Liver (tissue), 9 donors: ENCODE measurements around the gene DNASE2. TPM values are rescaled to one million over a fixed set of nuclear protein-coding genes. Genes with fewer than 3 reads are reported as not detected.
A peak's percentile ranks its signal among the peaks of the same experiment; 100 is the strongest.

Source experiments
- DNase-seq: peaks from one replicate; pipeline ENCODE4 v3.0.0-alpha.2; 2017; ENCODE audit warnings: low spot score
- H3K27ac ChIP-seq, 2 donors: one replicate each; pipeline ENCODE4 v1.7.0; 2013; ENCODE audit warnings: inconsistent platforms in 2 of 2, low read length in 2 of 2, control low read depth in 1 of 2, low read depth in 1 of 2, mild to moderate bottlenecking in 1 of 2
- H3K27me3 ChIP-seq, 4 donors: one replicate each; pipeline versions ENCODE4 v1.6.1 to v1.7.0; 2013; ENCODE audit warnings: low read length in 3 of 4, inconsistent platforms in 1 of 4, mild to moderate bottlenecking in 1 of 4, moderate library complexity in 1 of 4; ENCODE audit not compliant: control insufficient read depth in 4 of 4, insufficient read depth in 4 of 4
- H3K36me3 ChIP-seq, 4 donors: one replicate each; pipeline versions ENCODE4 v1.6.1 to v1.7.0; 2013; ENCODE audit warnings: low read length in 3 of 4, mild to moderate bottlenecking in 3 of 4, low read depth in 1 of 4, moderate library complexity in 1 of 4; ENCODE audit not compliant: control insufficient read depth in 4 of 4, insufficient read depth in 3 of 4
- H3K4me1 ChIP-seq, 4 donors: one replicate each; pipeline versions ENCODE4 v1.6.1 to v1.7.0; 2013; ENCODE audit warnings: low read length in 3 of 4, mild to moderate bottlenecking in 3 of 4, moderate library complexity in 1 of 4; ENCODE audit not compliant: control insufficient read depth in 4 of 4, insufficient read depth in 4 of 4
- H3K4me3 ChIP-seq, 3 donors: one replicate each; pipeline versions ENCODE4 v1.6.1 to v1.7.0; 2013; ENCODE audit warnings: low read length in 3 of 3, control low read depth in 1 of 3, low read depth in 1 of 3, mild to moderate bottlenecking in 1 of 3
- H3K9ac ChIP-seq, 2 donors: one replicate each; pipeline ENCODE4 v1.7.0; 2013; ENCODE audit warnings: low read length in 2 of 2, mild to moderate bottlenecking in 2 of 2, moderate library complexity in 2 of 2, control low read depth in 1 of 2, low read depth in 1 of 2
- H3K9me3 ChIP-seq, 4 donors: one replicate each; pipeline versions ENCODE4 v1.6.1 to v1.7.0; 2013; ENCODE audit warnings: low read length in 3 of 4; ENCODE audit not compliant: control insufficient read depth in 4 of 4
- ATF3 ChIP-seq: IDR thresholded peaks from 2 replicates; pipeline ENCODE4 v1.6.1; 2016; ENCODE audit warnings: antibody characterized with exemption
- CTCF ChIP-seq: fragments of 150-350 bp; IDR thresholded peaks from 2 replicates; pipeline ENCODE4 v1.5.1; 2017; ENCODE audit warnings: improper control_type of control experiment, low read depth, low read length; ENCODE audit not compliant: missing input control
- FOXA1 ChIP-seq: IDR thresholded peaks from 2 replicates; pipeline ENCODE4 v1.6.1; 2016; ENCODE audit warnings: antibody characterized with exemption
- FOXA2 ChIP-seq: IDR thresholded peaks from 2 replicates; pipeline ENCODE4 v1.6.1; 2016; ENCODE audit warnings: antibody characterized with exemption
- GABPA ChIP-seq, 2 donors: IDR thresholded peaks in 1 of 2; conservative IDR thresholded peaks in 1 of 2; 2 replicates each; pipeline ENCODE4 v1.6.1; 2016; ENCODE audit warnings: antibody characterized with exemption in 2 of 2, mild to moderate bottlenecking in 1 of 2, moderate library complexity in 1 of 2
- HNF4A ChIP-seq, 2 donors: conservative IDR thresholded peaks; 2 replicates each; pipeline ENCODE4 v1.6.1; 2016; ENCODE audit warnings: antibody characterized with exemption in 2 of 2, mild to moderate bottlenecking in 2 of 2
- JUND ChIP-seq, 2 donors: IDR thresholded peaks; 2 replicates each; pipeline ENCODE4 v1.6.1; 2016; ENCODE audit warnings: antibody characterized with exemption in 2 of 2
- RAD21 ChIP-seq, 2 donors: IDR thresholded peaks; 2 replicates each; pipeline ENCODE4 v1.6.1; 2016; ENCODE audit warnings: antibody characterized with exemption in 2 of 2, mild to moderate bottlenecking in 2 of 2
- REST ChIP-seq: IDR thresholded peaks from 2 replicates; pipeline ENCODE4 v1.6.1; 2016; ENCODE audit warnings: antibody characterized with exemption, mild to moderate bottlenecking
- RXRA ChIP-seq, 2 donors: IDR thresholded peaks; 2 replicates each; pipeline ENCODE4 v1.6.1; 2017 to 2018; ENCODE audit warnings: antibody characterized with exemption in 2 of 2, mild to moderate bottlenecking in 1 of 2
- YY1 ChIP-seq: IDR thresholded peaks from 2 replicates; pipeline ENCODE4 v1.6.1; 2016; ENCODE audit warnings: antibody characterized with exemption, mild to moderate bottlenecking
- WGBS: extraction: QIAGEN DNeasy Blood & Tissue Kit; methylation state at CpG from one replicate; pipeline ENCODE4 v1.1.7; 2013; 5-methylcytosine and 5-hydroxymethylcytosine counted together
- polyA plus RNA-seq, 2 donors: library from polyadenylated mRNA; stranded (reverse) in 1 of 2; unstranded in 1 of 2; fragments of 200-250 nt in 1 of 2; fragments of >200 nt in 1 of 2; fragmentation: Nextera tagmentation in 1 of 2; extraction: Ambion mirVana in 1 of 2; gene quantifications; one replicate each; pipeline versions ENCODE4 v1.2.1 to v1.2.3, GENCODE V29; 2013 to 2015
- total RNA-seq, 2 donors: library from RNA; depleted of rRNA; stranded (reverse); fragments of >200 nt; gene quantifications; one replicate each; pipeline ENCODE4 v1.2.3, GENCODE V29; 2014
- donor health status: healthy.
- donor health status: healthy.
- donor health status: healthy.
- donor health status: healthy.
- donor health status: healthy.

DNASE2 gene
- total and polyA plus RNA-seq, 4 donors: 11.3 to 18.4 (median 12.8) TPM

GRCh38 chr19:12884926-12885748, 3.9 kb upstream of the DNASE2 start:
- DNase-seq: peak; percentile 85
- 6% methylated on average over 73 of the region's 73 CpGs for WGBS
- Histone ChIP-seq H3K36me3 (no peaks in the 10 kb centered on the region), H3K4me3 (peak overlapping the region in 1 of 3 donors; percentile 46), H3K9me3 (peaks cover 5 to 21% (median 12%) of the 10 kb centered on the region in 4 donors), H3K27ac (no peak overlapping the region), H3K27me3 (peaks cover 0 to 6% (median 0%) of the 10 kb centered on the region in 4 donors), H3K4me1 (peaks cover 2 to 22% (median 9%) of the 10 kb centered on the region in 4 donors), H3K9ac (no peak overlapping the region)
- TF ChIP-seq JUND (IDR thresholded peaks at IDR 0.05): no peak
- TF ChIP-seq RAD21 (IDR thresholded peaks at IDR 0.05): peak; percentile 42 to 66
- TF ChIP-seq REST: no peak
- no peak for TF ChIP-seq GABPA (IDR thresholded peaks at IDR 0.05 in 1 of 2, conservative IDR thresholded peaks at IDR 0.05 in 1 of 2)
- peak; percentile 32 for TF ChIP-seq CTCF

- WGBS: 69% methylated on average over 12 of the region's 12 CpGs
- H3K9ac ChIP-seq: no peak overlapping the region
- H3K27ac ChIP-seq: no peak overlapping the region
- peaks cover 2 to 23% (median 9%) of the 10 kb centered on the region in 4 donors for H3K4me1 ChIP-seq
- no peak overlapping the region for H3K4me3 ChIP-seq
- no peak for DNase-seq
- peaks cover 0 to 6% (median 0%) of the 10 kb centered on the region in 4 donors for H3K27me3 ChIP-seq
- H3K9me3 ChIP-seq: peaks cover 5 to 21% (median 12%) of the 10 kb centered on the region in 4 donors
- TF ChIP-seq FOXA1 (no peak), REST (no peak), ATF3 (no peak), RXRA (IDR thresholded peaks at IDR 0.05) (no peak), YY1 (no peak), FOXA2 (no peak), HNF4A (conservative IDR thresholded peaks at IDR 0.05) (no peak), RAD21 (IDR thresholded peaks at IDR 0.05) (no peak)
- H3K36me3 ChIP-seq: no peaks in the 10 kb centered on the region
Observed at GRCh38 chr19:12884627-12884925, 3.3 kb upstream of the DNASE2 start.
